Ascending aorta (tissue), 2 donors: ENCODE measurements around the gene SYVN1. TPM values are rescaled to one million over a fixed set of nuclear protein-coding genes. Genes with fewer than 3 reads are reported as not detected.

ENCODE experiments used
- DNase-seq, 2 donors: peaks; one replicate each; pipeline ENCODE4 v3.0.0-alpha.2; 2019; ENCODE audit warnings: low spot score in 2 of 2
- H3K27ac ChIP-seq, 2 donors: fragments of 200-600 bp; sonication (generic); one replicate each; pipeline ENCODE4 v1.5.1; 2016 to 2017; ENCODE audit warnings: mild to moderate bottlenecking in 1 of 2
- H3K27me3 ChIP-seq: fragments of 200-600 bp; sonication (generic); one replicate; pipeline ENCODE4 v1.5.1; 2017
- H3K36me3 ChIP-seq, 2 donors: fragments of 200-600 bp; sonication (generic); one replicate each; pipeline ENCODE4 v1.5.1; 2016
- H3K4me1 ChIP-seq, 2 donors: fragments of 200-600 bp; sonication (generic); one replicate each; pipeline ENCODE4 v1.5.1; 2016 to 2017; ENCODE audit warnings: mild to moderate bottlenecking in 1 of 2
- H3K4me3 ChIP-seq, 2 donors: fragments of 200-600 bp; sonication (generic); one replicate each; pipeline ENCODE4 v1.5.1; 2016 to 2017; ENCODE audit warnings: mild to moderate bottlenecking in 1 of 2
- H3K9me3 ChIP-seq, 2 donors: fragments of 200-600 bp; sonication (generic); one replicate each; pipeline ENCODE4 v1.5.1; 2016
- intact Hi-C: fragments of 100-400 bp; cut with DNase I; formaldehyde crosslinking; loops from one replicate; pipeline ENCODE4 v1.15.1; 2023
- total RNA-seq: library from RNA; depleted of rRNA; stranded (reverse); fragments of >200 nt; gene quantifications from one replicate; pipeline ENCODE4 v1.1.0, GENCODE V29; 2016
- TF ChIP-seq, protein P1 (sequence below), 3 experiments: fragments of 200-600 bp in 2 of 3; fragments of 450-650 bp in 1 of 3; sonication (generic) in 2 of 3; IDR thresholded peaks; one replicate each; pipeline ENCODE4 v1.5.1; 2016 to 2019; ENCODE audit warnings: antibody characterized with exemption in 3 of 3, mild to moderate bottlenecking in 1 of 3, moderate library complexity in 1 of 3

SYVN1 gene
- total RNA-seq, 1 donor from 2014 or later = 229 TPM

- Histone ChIP-seq H3K9me3 (no peaks in the 10 kb centered on the region), H3K27ac (peak overlapping the region; percentile 95 to 99)
Measured at GRCh38 chr11:65132238-65132987, 1.9 kb downstream of the SYVN1 start.

DNA sequence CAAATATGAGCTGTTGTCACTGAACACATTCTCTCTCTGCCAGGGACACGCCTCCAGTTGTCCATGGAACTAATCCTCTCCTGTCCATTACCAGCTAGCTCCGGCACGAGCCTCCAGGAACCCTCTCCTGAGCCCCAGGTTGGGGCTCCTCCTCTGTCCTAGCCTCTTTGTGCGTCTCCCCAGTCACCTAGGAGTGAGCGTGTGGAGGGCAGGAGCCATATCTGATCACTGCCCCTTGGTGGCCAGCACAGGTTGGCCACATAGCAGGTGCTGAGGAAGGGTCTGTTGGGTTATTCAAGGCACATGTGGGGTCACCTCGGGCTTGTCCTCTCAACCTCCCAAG is 2.5 kb downstream of the SYVN1 start:
- Histone ChIP-seq H3K27me3 (no peaks in the 10 kb centered on the region), H3K27ac (peak overlapping the region in 1 of 2 donors; percentile 99), H3K4me1 (peaks cover 11 to 24% of the 10 kb centered on the region in 2 donors), H3K36me3 (peaks cover 59 to 63% of the 10 kb centered on the region in 2 donors), H3K9me3 (no peaks in the 10 kb centered on the region), H3K4me3 (no peak overlapping the region)
- intact Hi-C loops = no loop called here
- peak in 1 of 2 donors; percentile 58 for DNase-seq
- TF ChIP-seq, protein P1, sequence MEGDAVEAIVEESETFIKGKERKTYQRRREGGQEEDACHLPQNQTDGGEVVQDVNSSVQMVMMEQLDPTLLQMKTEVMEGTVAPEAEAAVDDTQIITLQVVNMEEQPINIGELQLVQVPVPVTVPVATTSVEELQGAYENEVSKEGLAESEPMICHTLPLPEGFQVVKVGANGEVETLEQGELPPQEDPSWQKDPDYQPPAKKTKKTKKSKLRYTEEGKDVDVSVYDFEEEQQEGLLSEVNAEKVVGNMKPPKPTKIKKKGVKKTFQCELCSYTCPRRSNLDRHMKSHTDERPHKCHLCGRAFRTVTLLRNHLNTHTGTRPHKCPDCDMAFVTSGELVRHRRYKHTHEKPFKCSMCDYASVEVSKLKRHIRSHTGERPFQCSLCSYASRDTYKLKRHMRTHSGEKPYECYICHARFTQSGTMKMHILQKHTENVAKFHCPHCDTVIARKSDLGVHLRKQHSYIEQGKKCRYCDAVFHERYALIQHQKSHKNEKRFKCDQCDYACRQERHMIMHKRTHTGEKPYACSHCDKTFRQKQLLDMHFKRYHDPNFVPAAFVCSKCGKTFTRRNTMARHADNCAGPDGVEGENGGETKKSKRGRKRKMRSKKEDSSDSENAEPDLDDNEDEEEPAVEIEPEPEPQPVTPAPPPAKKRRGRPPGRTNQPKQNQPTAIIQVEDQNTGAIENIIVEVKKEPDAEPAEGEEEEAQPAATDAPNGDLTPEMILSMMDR (IDR thresholded peaks at IDR 0.05) = no peak

More at GRCh38 chr11:65132238-65132987, 1.9 kb downstream of the SYVN1 start:
- Histone ChIP-seq H3K4me3 (peak overlapping the region in 1 of 2 donors; percentile 99), H3K27me3 (no peaks in the 10 kb centered on the region), H3K4me1 (peaks cover 11 to 24% of the 10 kb centered on the region in 2 donors), H3K36me3 (peaks cover 56 to 58% of the 10 kb centered on the region in 2 donors)
- DNase-seq = peak in 1 of 2 donors; percentile 60
- intact Hi-C loops = no loop called here
- TF ChIP-seq, protein P1 (IDR thresholded peaks at IDR 0.05) = no peak

- Histone ChIP-seq H3K9me3 (no peaks in the 10 kb centered on the region), H3K27ac (no peak overlapping the region), H3K4me1 (peaks cover 11 to 24% of the 10 kb centered on the region in 2 donors), H3K4me3 (no peak overlapping the region), H3K36me3 (peaks cover 64 to 68% of the 10 kb centered on the region in 2 donors), H3K27me3 (no peaks in the 10 kb centered on the region)
- TF ChIP-seq, protein P1 (IDR thresholded peaks at IDR 0.05) = no peak
- DNase-seq = peak in 1 of 2 donors; percentile 55
- intact Hi-C loops = no loop called here
Measured at GRCh38 chr11:65131417-65131776, 2.9 kb downstream of the SYVN1 start.

- Histone ChIP-seq H3K27ac (no peak overlapping the region), H3K36me3 (peaks cover 70 to 72% of the 10 kb centered on the region in 2 donors), H3K4me1 (peaks cover 11 to 20% of the 10 kb centered on the region in 2 donors), H3K9me3 (no peaks in the 10 kb centered on the region), H3K4me3 (no peak overlapping the region), H3K27me3 (no peaks in the 10 kb centered on the region)
- peak in 1 of 2 donors; percentile 55 for DNase-seq
- intact Hi-C loops = no loop called here
- TF ChIP-seq, protein P1 (IDR thresholded peaks at IDR 0.05) = no peak
Measured at GRCh38 chr11:65130631-65131416, 3.5 kb downstream of the SYVN1 start.

- intact Hi-C loops = no loop called here
- DNase-seq = peak in 1 of 2 donors; percentile 57
- no peak overlapping the region for H3K27ac ChIP-seq
- no peak overlapping the region for H3K4me3 ChIP-seq
- H3K9me3 ChIP-seq = no peaks in the 10 kb centered on the region
- no peaks in the 10 kb centered on the region for H3K27me3 ChIP-seq
- TF ChIP-seq, protein P1 (IDR thresholded peaks at IDR 0.05) = no peak
- H3K4me1 ChIP-seq = peaks cover 11 to 15% of the 10 kb centered on the region in 2 donors
- peaks cover 79 to 82% of the 10 kb centered on the region in 2 donors for H3K36me3 ChIP-seq
Measured at GRCh38 chr11:65129649-65130441, 4.5 kb downstream of the SYVN1 start.
